Stimulated activated CD4-positive, alpha-beta T cell treated with anti-CD3 and anti-CD28 coated beads, Interleukin-12 subunit alpha, Interleukin-12 subunit beta, amount 100 ng/mL, for 48 hours (primary cell): Measurements from ENCODE around the gene ZNF132.
"Not testable (repeated sequence)": the region's sequence is repeated elsewhere in the genome, so short reads cannot be mapped to it uniquely, and the experiment has no call there.

ENCODE experiments used
- DNase-seq, 3 donors: peaks; one replicate each; pipeline ENCODE4 v3.0.0-alpha.2; 2020; ENCODE audit warnings: low read depth in 2 of 3, low spot score in 1 of 3

ZNF132 gene

GRCh38 chr19:58468216-58468839, 28.4 kb upstream of the ZNF132 start:
- no peak for DNase-seq

- DNase-seq, result peak; percentile 95 to 99 (median 96)
Observed at GRCh38 chr19:58466760-58467589, 27.0 kb upstream of the ZNF132 start, which contains the start of gene ZNF324. ZNF324 (plus strand) TSS chr19:58467080; CDS start chr19:58469186, 2,106 bp downstream.

GRCh38 chr19:58466089-58466759, 26.3 kb upstream of the ZNF132 start:
- DNase-seq, result no peak

- DNase-seq, result no peak
Observed at GRCh38 chr19:58460039-58460438, 20.1 kb upstream of the ZNF132 start.

- DNase-seq, result no peak
Observed at GRCh38 chr19:58456111-58456510, 16.2 kb upstream of the ZNF132 start.

- DNase-seq, result no peak
Observed at GRCh38 chr19:58455306-58455705, 15.4 kb upstream of the ZNF132 start.

- DNase-seq, result no peak
Observed at GRCh38 chr19:58453743-58454142, 13.8 kb upstream of the ZNF132 start.

GRCh38 chr19:58451358-58452101, 11.6 kb upstream of the ZNF132 start, which contains the start of gene ZNF324B:
ZNF324B (plus strand) TSS chr19:58451622; CDS start chr19:58453702, 2,080 bp downstream.
- peak; percentile 89 to 95 (median 91) for DNase-seq

- no peak for DNase-seq
Observed at GRCh38 chr19:58450856-58451357, 11.0 kb upstream of the ZNF132 start.

GRCh38 chr19:58449980-58450379, 10.0 kb upstream of the ZNF132 start:
- not testable (repeated sequence) for DNase-seq

- DNase-seq, result not testable (repeated sequence)
Observed at GRCh38 chr19:58448860-58449259, 8.9 kb upstream of the ZNF132 start.

- not testable (repeated sequence) for DNase-seq
Observed at GRCh38 chr19:58442986-58443385, 3.0 kb upstream of the ZNF132 start.

- DNase-seq, result no peak
Observed at GRCh38 chr19:58440556-58440955, 603 bp upstream of the ZNF132 start.

GRCh38 chr19:58434217-58434616, 5.7 kb downstream of the ZNF132 start:
- DNase-seq, result no peak

- DNase-seq, result no peak
Observed at GRCh38 chr19:58429745-58430144, 10.2 kb downstream of the ZNF132 start.

- no peak for DNase-seq
Observed at GRCh38 chr19:58428617-58429016, 11.3 kb downstream of the ZNF132 start.

GRCh38 chr19:58417071-58417470, 22.9 kb downstream of the ZNF132 start:
- no peak for DNase-seq

GRCh38 chr19:58416604-58417003, 23.3 kb downstream of the ZNF132 start:
- DNase-seq, result no peak

- DNase-seq, result no peak
Observed at GRCh38 chr19:58409010-58409790, 30.8 kb downstream of the ZNF132 start.
